GM13976 (cell line): ENCODE measurements around the gene KIF16B.

ENCODE experiments used
- DNase-seq: peaks from one replicate; pipeline ENCODE4 v3.0.0; 2012; ENCODE audit warnings: low spot score
- CTCF ChIP-seq: IDR thresholded peaks from 2 replicates; pipeline ENCODE4 v1.5.1; 2012; ENCODE audit warnings: borderline replicate concordance, mild to moderate bottlenecking; ENCODE audit not compliant: insufficient read depth; ENCODE audit errors: extremely low read depth, missing control alignments, control extremely low read depth
- in situ Hi-C: fragments of 300-500 bp; cut with MboI; formaldehyde crosslinking; loops from one replicate; pipeline ENCODE4 v1.12.0; 2022; ENCODE audit warnings: low sequenced_read_pairs, mixed read lengths, inconsistent platforms; ENCODE audit not compliant: unreplicated experiment

Gene KIF16B

GRCh38 chr20:16312998-16313397 is 260.2 kb downstream of the KIF16B start:
- DNase-seq, result no peak
- in situ Hi-C loops, result no loop called here
- no peak for TF ChIP-seq CTCF

GRCh38 chr20:16311756-16312155 is 261.5 kb downstream of the KIF16B start:
- TF ChIP-seq CTCF, result no peak

DNA sequence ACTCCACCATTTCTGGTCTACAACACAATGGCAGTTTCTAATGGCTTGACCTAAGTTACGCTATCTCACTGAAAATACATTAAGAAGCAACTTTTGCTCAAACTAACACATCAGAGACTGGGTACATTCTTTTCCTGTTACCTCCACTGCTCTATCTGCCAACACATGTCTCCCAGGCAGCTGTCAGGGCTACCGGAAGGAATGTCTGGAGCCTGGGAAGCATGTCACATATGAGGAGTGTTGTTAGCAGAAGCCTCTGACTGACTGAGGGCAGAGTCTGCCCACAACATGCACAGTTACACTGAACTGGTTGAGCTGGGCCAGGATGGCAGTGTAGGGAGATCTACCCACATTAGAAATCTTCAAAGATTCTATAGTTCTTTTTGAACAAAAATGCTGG is 264.5 kb downstream of the KIF16B start:
- DNase-seq, result no peak
- in situ Hi-C loops, result no loop called here
- no peak for TF ChIP-seq CTCF

More at GRCh38 chr20:16311756-16312155, 261.5 kb downstream of the KIF16B start:
- in situ Hi-C loops, result no loop called here
- DNase-seq, result no peak

DNA sequence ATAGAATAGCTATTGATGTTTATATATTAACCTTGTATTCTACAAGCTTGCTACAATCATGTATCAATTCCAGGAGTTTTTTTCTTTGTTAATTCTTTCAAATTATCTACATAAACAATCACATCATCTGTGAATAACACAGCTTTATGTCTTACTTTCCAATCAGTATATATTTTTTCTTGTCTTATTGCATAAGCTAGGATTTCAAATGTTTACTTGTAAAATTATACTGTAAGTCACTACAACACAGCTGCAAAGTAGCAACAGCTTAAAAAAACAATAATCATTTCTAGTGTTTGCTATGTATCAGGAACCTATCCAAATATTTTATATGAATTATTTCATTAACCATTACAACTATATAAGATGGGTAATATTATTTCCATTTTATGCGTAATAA is 270.4 kb downstream of the KIF16B start:
- in situ Hi-C loops, result no loop called here
- no peak for TF ChIP-seq CTCF
- no peak for DNase-seq

DNA sequence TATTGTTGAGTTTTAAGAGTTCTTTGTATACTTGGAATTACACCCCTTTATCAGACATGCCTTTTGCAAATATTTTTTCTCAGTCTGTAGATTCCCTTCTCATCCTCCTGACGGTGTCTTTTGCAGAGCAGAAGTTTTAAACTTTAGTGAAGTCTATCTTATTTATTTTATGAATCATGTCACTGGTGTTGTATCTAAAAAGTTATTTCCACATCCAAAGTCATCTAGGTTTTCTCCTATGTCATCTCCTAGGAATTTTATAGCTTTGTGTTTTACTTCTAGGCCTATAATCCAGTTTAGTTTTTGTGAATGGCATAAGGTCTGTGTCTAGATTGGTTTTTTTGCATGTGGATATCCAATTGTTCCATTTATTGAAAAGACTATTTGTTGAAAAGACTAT is 271.3 kb downstream of the KIF16B start:
- in situ Hi-C loops, result no loop called here
- no peak for DNase-seq
- no peak for TF ChIP-seq CTCF

DNA sequence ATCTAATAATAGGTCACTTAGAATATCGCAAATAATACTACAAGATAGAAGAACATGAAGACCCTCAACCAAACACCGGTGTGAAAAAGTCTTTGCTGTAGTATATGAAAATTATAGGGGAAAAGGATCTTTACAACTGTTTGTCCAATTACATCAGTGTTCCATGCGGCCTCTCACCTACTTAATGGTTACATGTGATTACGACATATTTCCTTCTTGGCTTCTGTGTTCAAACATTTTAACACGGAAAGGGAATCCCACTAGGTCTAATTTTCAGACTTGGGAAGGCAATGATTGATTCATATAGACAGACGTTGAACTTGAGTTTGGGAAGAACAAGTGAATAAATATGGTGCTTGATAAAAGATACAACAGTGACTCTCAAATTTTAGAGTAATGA is 273.4 kb downstream of the KIF16B start:
- TF ChIP-seq CTCF, result no peak
- in situ Hi-C loops, result no loop called here
- no peak for DNase-seq

DNA sequence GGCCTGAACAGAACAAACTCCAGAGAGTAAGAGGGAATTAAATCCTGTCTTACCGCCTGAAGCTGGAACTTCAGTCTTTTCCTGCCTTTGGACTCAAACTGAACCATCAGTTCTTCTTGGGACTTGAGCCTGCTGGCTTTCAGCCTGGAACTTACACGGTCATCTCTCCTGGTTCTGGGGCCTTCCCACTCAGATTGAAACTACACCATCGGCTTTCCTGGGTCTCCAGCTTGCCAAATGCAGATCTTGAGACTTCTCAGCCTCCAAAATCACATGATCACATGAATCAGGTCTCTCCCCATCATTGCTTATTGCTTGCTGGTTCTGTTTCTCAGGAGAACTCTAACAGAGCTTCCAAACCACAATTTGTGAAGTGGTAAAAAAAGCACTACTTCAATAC is 276.3 kb downstream of the KIF16B start:
- no peak for TF ChIP-seq CTCF
- in situ Hi-C loops, result no loop called here
- DNase-seq, result no peak
